Tibial nerve (tissue), 4 donors: ENCODE measurements around the gene CCDC182.

Source experiments
- EP300 ChIP-seq, 2 donors: sonication (generic); formaldehyde crosslinking; IDR thresholded peaks; one replicate each; pipeline ENCODE4 v1.6.1; 2017; ENCODE audit warnings: antibody characterized with exemption in 2 of 2, mild to moderate bottlenecking in 1 of 2
- POLR2A ChIP-seq, 2 donors: fragments of 450-650 bp; IDR thresholded peaks; one replicate each; pipeline ENCODE4 v1.6.1; 2017; ENCODE audit warnings: antibody characterized with exemption in 2 of 2, mild to moderate bottlenecking in 2 of 2, moderate library complexity in 2 of 2
- TF ChIP-seq, protein P1 (sequence below), 5 experiments: fragments of 200-600 bp in 3 of 5; fragments of 450-650 bp in 2 of 5; sonication (generic) in 3 of 5; IDR thresholded peaks; one replicate each; pipeline ENCODE4 v1.5.1; 2016 to 2019; ENCODE audit warnings: antibody characterized with exemption in 5 of 5, mild to moderate bottlenecking in 3 of 5, moderate library complexity in 2 of 5

DNA sequence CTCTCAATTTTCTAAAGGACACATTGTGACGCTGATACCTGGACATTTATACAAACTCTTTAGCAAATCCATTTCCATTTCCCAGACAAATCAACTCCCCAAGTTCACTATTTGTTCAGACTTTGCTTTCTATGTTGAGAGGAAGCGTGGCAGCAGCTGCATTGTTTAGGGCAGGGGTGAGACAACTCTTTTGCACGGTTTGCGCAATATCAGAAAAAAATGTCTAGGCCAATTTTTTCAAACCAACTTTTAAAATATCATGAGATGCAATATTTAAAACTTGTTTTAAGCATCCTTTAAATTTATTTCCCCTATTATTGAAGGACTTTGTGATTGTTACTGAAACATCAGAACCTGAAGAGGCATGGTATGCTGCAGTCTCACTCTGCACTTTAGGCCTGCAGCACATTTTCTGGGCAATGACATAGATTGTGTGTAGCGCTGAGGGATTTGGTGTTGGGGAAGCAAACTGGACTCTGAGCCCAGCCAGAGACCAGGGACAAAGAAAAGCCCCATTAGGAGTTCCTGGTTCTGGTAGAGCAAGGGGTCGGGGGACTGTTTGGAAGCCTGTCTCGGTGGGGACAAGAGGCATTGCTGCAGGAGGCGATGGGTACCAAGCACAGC lies 6.4 kb upstream of the CCDC182 start:
- TF ChIP-seq, protein P1, sequence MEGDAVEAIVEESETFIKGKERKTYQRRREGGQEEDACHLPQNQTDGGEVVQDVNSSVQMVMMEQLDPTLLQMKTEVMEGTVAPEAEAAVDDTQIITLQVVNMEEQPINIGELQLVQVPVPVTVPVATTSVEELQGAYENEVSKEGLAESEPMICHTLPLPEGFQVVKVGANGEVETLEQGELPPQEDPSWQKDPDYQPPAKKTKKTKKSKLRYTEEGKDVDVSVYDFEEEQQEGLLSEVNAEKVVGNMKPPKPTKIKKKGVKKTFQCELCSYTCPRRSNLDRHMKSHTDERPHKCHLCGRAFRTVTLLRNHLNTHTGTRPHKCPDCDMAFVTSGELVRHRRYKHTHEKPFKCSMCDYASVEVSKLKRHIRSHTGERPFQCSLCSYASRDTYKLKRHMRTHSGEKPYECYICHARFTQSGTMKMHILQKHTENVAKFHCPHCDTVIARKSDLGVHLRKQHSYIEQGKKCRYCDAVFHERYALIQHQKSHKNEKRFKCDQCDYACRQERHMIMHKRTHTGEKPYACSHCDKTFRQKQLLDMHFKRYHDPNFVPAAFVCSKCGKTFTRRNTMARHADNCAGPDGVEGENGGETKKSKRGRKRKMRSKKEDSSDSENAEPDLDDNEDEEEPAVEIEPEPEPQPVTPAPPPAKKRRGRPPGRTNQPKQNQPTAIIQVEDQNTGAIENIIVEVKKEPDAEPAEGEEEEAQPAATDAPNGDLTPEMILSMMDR (IDR thresholded peaks at IDR 0.05): no peak
- TF ChIP-seq POLR2A (IDR thresholded peaks at IDR 0.05) (no peak), EP300 (IDR thresholded peaks at IDR 0.05) (no peak)
